AG04449 (cell line): ENCODE data around the gene NCOA1.

Source experiments
- CTCF ChIA-PET: fragments of 350-600 bp; formaldehyde crosslinking; extraction: SDS; loops from one replicate; lab custom pipeline; 2021; ENCODE audit warnings: antibody characterized with exemption; lab: Yijun Ruan, JAX
- POLR2A ChIA-PET: fragments of 400-600, 350-600 bp; formaldehyde crosslinking; extraction: SDS; loops from one replicate; lab custom pipeline; 2020; ENCODE audit warnings: antibody characterized with exemption, inconsistent platforms; lab: Yijun Ruan, JAX
- DNase-seq: peaks from one replicate; pipeline ENCODE4 v3.0.0-alpha.2; 2010; ENCODE audit warnings: low read depth, low spot score
- H3K4me3 ChIP-seq: 2 replicates; pipeline ENCODE4 v1.5.1; 2011; ENCODE audit warnings: low read depth, mild to moderate bottlenecking, control low read depth, low read length
- CTCF ChIP-seq: IDR thresholded peaks from one replicate; pipeline ENCODE4 v1.5.1; 2011; ENCODE audit warnings: mild to moderate bottlenecking, moderate library complexity, low read length, control low read depth, inconsistent platforms; ENCODE audit not compliant: insufficient read depth; ENCODE audit errors: missing control alignments

Gene NCOA1

GRCh38 chr2:24768013-24768412, 277.0 kb downstream of the NCOA1 start:
- TF ChIP-seq CTCF = no peak
- POLR2A ChIA-PET = no interaction called here
- CTCF ChIA-PET = interaction anchor here (4.7 kb wide), 1 partner anchor 24 kb away, joined by 20 read pairs; the partner anchor contains the start of genes CENPO and PTRHD1
- H3K4me3 ChIP-seq = no peak overlapping the region
- no peak for DNase-seq

GRCh38 chr2:24768601-24769000, 277.5 kb downstream of the NCOA1 start:
- DNase-seq = no peak
- POLR2A ChIA-PET = no interaction called here

GRCh38 chr2:24771061-24771460, 280.0 kb downstream of the NCOA1 start:
- TF ChIP-seq CTCF = no peak
- POLR2A ChIA-PET = no interaction called here
- DNase-seq = no peak
- CTCF ChIA-PET = no interaction called here
- no peak overlapping the region for H3K4me3 ChIP-seq

More at GRCh38 chr2:24768601-24769000, 277.5 kb downstream of the NCOA1 start:
- H3K4me3 ChIP-seq = no peak overlapping the region
- no peak for TF ChIP-seq CTCF
- CTCF ChIA-PET = interaction anchor here (0.9 to 4.7 kb wide), 2 partner anchors 11 to 23 kb away, joined by 3 to 20 read pairs; partner anchors contain the start of genes CENPO and PTRHD1

GRCh38 chr2:24771764-24772586, 280.9 kb downstream of the NCOA1 start:
- ChIA-PET CTCF (interaction anchor here (1.1 to 1.2 kb wide), 2 partner anchors 19 to 21 kb away, joined by 3 to 4 read pairs; partner anchors contain the start of genes CENPO and PTRHD1), POLR2A (no interaction called here)
- no peak for TF ChIP-seq CTCF
- no peak for DNase-seq
- no peak overlapping the region for H3K4me3 ChIP-seq

GRCh38 chr2:24774373-24774772, 283.3 kb downstream of the NCOA1 start:
- TF ChIP-seq CTCF = no peak
- no peak for DNase-seq
- ChIA-PET POLR2A (no interaction called here), CTCF (interaction anchor here (2.2 kb wide), 1 partner anchor 18 kb away, joined by 6 read pairs; the partner anchor contains the start of genes CENPO and PTRHD1)
- no peak overlapping the region for H3K4me3 ChIP-seq

GRCh38 chr2:24779116-24779515, 288.1 kb downstream of the NCOA1 start:
- TF ChIP-seq CTCF = no peak
- DNase-seq = no peak
- POLR2A ChIA-PET = no interaction called here
- H3K4me3 ChIP-seq = no peak overlapping the region
- CTCF ChIA-PET = interaction anchor here (0.9 to 6.4 kb wide), 2 partner anchors 10 to 12 kb away, joined by 3 to 60 read pairs; partner anchors contain the start of genes CENPO and PTRHD1
